Heart left ventricle (tissue), 16 donors: ENCODE measurements around the gene GATAD2A. TPM values are rescaled to one million over a fixed set of nuclear protein-coding genes. Genes with fewer than 3 reads are reported as not detected.

Source experiments
- ATAC-seq, 4 donors: fragments of 200-7000 bp; cut with Tn5 transposase; one replicate each; pipeline ENCODE4 v1.9.1; 2020 to 2022; ENCODE audit warnings: moderate library complexity in 4 of 4, mild to moderate bottlenecking in 3 of 4, moderate number of reproducible peaks in 1 of 4
- DNase-seq, 5 donors: peaks; one replicate each; pipeline ENCODE4 v3.0.0-alpha.2; 2020
- H3K27ac ChIP-seq, 12 donors: fragments of 200-600 bp; sonication (generic) in 4 of 12; one replicate each; pipeline versions ENCODE4 v1.5.0 to v1.8.0; 2016 to 2022; ENCODE audit warnings: mild to moderate bottlenecking in 2 of 12
- H3K27me3 ChIP-seq, 9 donors: fragments of 200-600 bp; sonication (generic) in 2 of 9; one replicate each; pipeline versions ENCODE4 v1.5.1 to v1.8.0; 2016 to 2022; ENCODE audit warnings: mild to moderate bottlenecking in 3 of 9
- H3K36me3 ChIP-seq, 9 donors: fragments of 200-600 bp; sonication (generic) in 2 of 9; one replicate each; pipeline versions ENCODE4 v1.5.0 to v1.8.0; 2018 to 2022; ENCODE audit warnings: mild to moderate bottlenecking in 2 of 9
- H3K4me1 ChIP-seq, 12 donors: fragments of 200-600 bp; sonication (generic) in 4 of 12; one replicate each; pipeline versions ENCODE4 v1.5.0 to v1.8.0; 2016 to 2022; ENCODE audit warnings: mild to moderate bottlenecking in 3 of 12
- H3K4me3 ChIP-seq, 12 donors: fragments of 200-600 bp; sonication (generic) in 4 of 12; one replicate each; pipeline versions ENCODE4 v1.5.0 to v1.8.0; 2017 to 2022; ENCODE audit warnings: mild to moderate bottlenecking in 9 of 12, moderate library complexity in 4 of 12
- H3K9me3 ChIP-seq, 12 donors: fragments of 200-600 bp; sonication (generic) in 4 of 12; one replicate each; pipeline versions ENCODE4 v1.5.0 to v1.8.0; 2016 to 2022; ENCODE audit warnings: mild to moderate bottlenecking in 1 of 12
- POLR2A ChIP-seq, 2 donors: fragments of 450-650 bp; IDR thresholded peaks; one replicate each; pipeline ENCODE4 v1.6.1; 2017; ENCODE audit warnings: antibody characterized with exemption in 2 of 2, mild to moderate bottlenecking in 2 of 2, moderate library complexity in 2 of 2
- WGBS, 4 donors: extraction: QIAGEN DNeasy Blood & Tissue Kit in 2 of 4; methylation state at CpG; one replicate each; pipeline versions ENCODE4 v1.1.5 to v1.1.7; 2013 to 2018; 5-methylcytosine and 5-hydroxymethylcytosine counted together
- intact Hi-C, 10 donors: fragments of 100-400 bp; cut with DNase I; formaldehyde crosslinking; loops; one replicate each; pipeline versions ENCODE4 v1.11.1 to v1.14.2; 2022
- polyA plus RNA-seq, 2 donors: library from polyadenylated mRNA; stranded (reverse); fragments of 200-250 nt; gene quantifications; one replicate each; pipeline ENCODE4 v1.2.3, GENCODE V29; 2013
- total RNA-seq, 9 donors: library from RNA; depleted of rRNA in 2 of 9; stranded (reverse); fragments of >200 nt in 2 of 9; fragmentation: NEBNext Ultra II Directional in 3 of 9; extraction: Animal tissue kit (Norgen Biotek cat#: 25700) in 3 of 9; gene quantifications; one replicate each; pipeline versions ENCODE4 v1.1.0 to v1.2.4, GENCODE V29; 2016 to 2023
- TF ChIP-seq, protein P1 (sequence below), 12 donors: fragments of 200-600 bp; sonication (generic) in 4 of 12; IDR thresholded peaks; one replicate each; pipeline versions ENCODE4 v1.5.0 to v1.8.0; 2018 to 2022; ENCODE audit warnings: antibody characterized with exemption in 12 of 12, mild to moderate bottlenecking in 5 of 12
- donor health status: ischemic (EF 13 %, LVEDD 7.1; RV severe dilation, severe dysfunction).
- donor health status: healthy with polysubstance abuse.
- donor health status: DM: no; HTN: yes; CAD: no.
- donor health status: DM: no; HTN: no; CAD: no.
- donor health status: ischemic (EF 25% LVEDD 6.9; RV normal size, moderate dysfunction).
- donor health status: ischemic (EF 25% LVEDD 5.7; RV mildly dilated, moderate dysfunction).
- donor health status: healthy.
- donor health status: DM: yes; HTN: yes; CAD: no.
- donor health status: ischemic (EF 35%, LVEDD 5.7; RV mildly dilated, moderate dysfunction).
- donor health status: nonischemic (EF 11% LVEDD 7.7; RV severe dilation, severe dysfunction).
- donor health status: DM: yes; HTN: yes; CAD: no.
- donor health status: PGD.
- donor health status: ischemic (EF 29% LVEDD 5.4; RV normal size, mild dysfunction).
- donor health status: nonischemic (EF 23%, LVEDD 6.1; RV moderate dilation, normal function).

The GATAD2A gene
- total and polyA plus RNA-seq, 11 donors, result 7.5 to 49.5 (median 30.5) TPM

DNA sequence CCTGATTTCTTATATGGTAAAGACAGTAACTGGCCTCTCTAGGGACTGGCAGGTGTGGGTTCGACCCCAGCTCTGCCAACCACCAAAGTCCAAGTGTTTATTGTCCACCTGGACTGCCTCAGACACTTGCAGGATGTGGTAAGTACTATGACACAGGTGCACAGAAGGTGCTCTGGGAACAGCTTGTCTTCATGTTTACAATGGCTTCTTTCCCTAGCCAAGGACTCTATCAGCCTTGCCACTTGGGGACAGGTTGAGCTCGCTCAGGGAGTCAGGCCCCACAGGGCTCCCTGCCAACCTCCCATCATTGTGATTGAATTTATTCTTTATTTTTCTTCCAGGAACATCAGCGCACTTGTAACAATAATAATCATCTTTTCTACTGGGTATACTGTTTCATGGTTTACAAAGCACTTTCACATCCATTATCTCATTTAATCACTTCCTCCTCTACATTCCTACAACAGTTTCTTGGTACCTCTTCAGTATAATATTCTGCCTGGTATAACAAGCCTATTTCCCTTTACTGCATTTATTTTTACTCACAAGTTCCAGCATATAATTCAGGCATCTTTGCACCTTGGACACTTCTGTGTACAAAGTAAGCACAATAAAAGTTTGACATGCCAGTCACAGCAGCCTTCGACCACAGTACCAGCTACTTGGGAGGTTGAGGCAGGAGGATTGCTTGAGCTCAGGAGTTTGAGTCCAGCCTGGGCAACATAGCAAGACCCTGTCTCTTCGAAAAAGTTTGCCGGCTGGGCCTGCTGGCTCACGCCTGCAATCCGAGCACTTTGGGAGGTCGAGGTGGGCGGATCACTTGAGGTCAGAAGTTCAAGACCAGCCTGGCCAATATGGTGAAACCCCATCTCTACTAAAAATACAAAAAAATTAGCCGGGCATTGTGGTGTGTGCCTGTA, 24.2 kb upstream of the GATAD2A start:
- intact Hi-C loops, result loop anchor here in 1 of 10 donors (5.0 kb wide), 1 partner anchor 111 kb away; no protein-coding TSS in a partner anchor
- Histone ChIP-seq H3K27me3 (no peaks in the 10 kb centered on the region), H3K9me3 (no peaks in the 10 kb centered on the region), H3K36me3 (no peaks in the 10 kb centered on the region), H3K27ac (peak overlapping the region in 1 of 12 donors; percentile 37), H3K4me1 (peaks cover 0 to 49% (median 17%) of the 10 kb centered on the region in 12 donors), H3K4me3 (no peak overlapping the region)
- no peak for DNase-seq
- WGBS, 4 donors, result 84 to 89% (median 86%) methylated on average over 10 to 11 of the region's 11 CpGs
- no peak for ATAC-seq
- TF ChIP-seq POLR2A (IDR thresholded peaks at IDR 0.05), result no peak
- TF ChIP-seq, protein P1, sequence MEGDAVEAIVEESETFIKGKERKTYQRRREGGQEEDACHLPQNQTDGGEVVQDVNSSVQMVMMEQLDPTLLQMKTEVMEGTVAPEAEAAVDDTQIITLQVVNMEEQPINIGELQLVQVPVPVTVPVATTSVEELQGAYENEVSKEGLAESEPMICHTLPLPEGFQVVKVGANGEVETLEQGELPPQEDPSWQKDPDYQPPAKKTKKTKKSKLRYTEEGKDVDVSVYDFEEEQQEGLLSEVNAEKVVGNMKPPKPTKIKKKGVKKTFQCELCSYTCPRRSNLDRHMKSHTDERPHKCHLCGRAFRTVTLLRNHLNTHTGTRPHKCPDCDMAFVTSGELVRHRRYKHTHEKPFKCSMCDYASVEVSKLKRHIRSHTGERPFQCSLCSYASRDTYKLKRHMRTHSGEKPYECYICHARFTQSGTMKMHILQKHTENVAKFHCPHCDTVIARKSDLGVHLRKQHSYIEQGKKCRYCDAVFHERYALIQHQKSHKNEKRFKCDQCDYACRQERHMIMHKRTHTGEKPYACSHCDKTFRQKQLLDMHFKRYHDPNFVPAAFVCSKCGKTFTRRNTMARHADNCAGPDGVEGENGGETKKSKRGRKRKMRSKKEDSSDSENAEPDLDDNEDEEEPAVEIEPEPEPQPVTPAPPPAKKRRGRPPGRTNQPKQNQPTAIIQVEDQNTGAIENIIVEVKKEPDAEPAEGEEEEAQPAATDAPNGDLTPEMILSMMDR (IDR thresholded peaks at IDR 0.05), result no peak

DNA sequence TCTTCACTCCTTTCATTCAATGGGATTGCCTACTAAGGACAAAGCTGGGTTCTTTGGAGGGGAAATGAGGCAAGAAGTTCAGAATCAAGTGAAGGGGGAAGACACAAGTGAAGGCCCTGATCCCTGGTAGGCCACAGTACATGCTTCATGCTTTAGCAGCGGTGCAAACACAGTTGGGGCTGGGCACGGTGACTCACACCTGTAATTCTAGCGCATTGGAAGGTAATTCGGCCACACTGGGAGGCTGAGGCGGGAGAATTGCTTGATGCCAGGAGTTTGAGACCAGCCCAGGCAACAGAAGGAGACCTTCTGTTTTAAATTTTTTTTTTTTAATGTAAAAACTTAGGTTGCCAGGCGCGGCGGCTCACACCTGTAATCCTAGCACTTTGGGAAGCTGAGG, 23.4 kb upstream of the GATAD2A start:
- no peaks in the 10 kb centered on the region for H3K36me3 ChIP-seq
- H3K27ac ChIP-seq, result no peak overlapping the region
- TF ChIP-seq POLR2A (IDR thresholded peaks at IDR 0.05), result no peak
- TF ChIP-seq, protein P1 (IDR thresholded peaks at IDR 0.05), result no peak
- no peak overlapping the region for H3K4me3 ChIP-seq
- peaks cover 0 to 56% (median 25%) of the 10 kb centered on the region in 12 donors for H3K4me1 ChIP-seq
- DNase-seq (no peak), ATAC-seq (no peak)
- 95 to 98% (median 97%) methylated on average over 8 of the region's 8 CpGs for WGBS, 4 donors
- intact Hi-C loops, result loop anchor here in 1 of 10 donors (5.0 kb wide), 1 partner anchor 110 kb away; no protein-coding TSS in a partner anchor
- no peaks in the 10 kb centered on the region for H3K27me3 ChIP-seq
- H3K9me3 ChIP-seq, result no peaks in the 10 kb centered on the region

- Histone ChIP-seq H3K27me3 (no peaks in the 10 kb centered on the region), H3K4me3 (peak overlapping the region in 11 of 12 donors; percentile 36 to 97 (median 73)), H3K27ac (peak overlapping the region in 5 of 12 donors; percentile 81 to 90 (median 85)), H3K9me3 (no peaks in the 10 kb centered on the region), H3K4me1 (peaks cover 7 to 59% (median 36%) of the 10 kb centered on the region in 12 donors), H3K36me3 (no peaks in the 10 kb centered on the region)
- ATAC-seq (no peak), DNase-seq (no peak)
- intact Hi-C loops, result loop anchor here in 1 of 10 donors (5.0 kb wide), 1 partner anchor 108 kb away; no protein-coding TSS in a partner anchor
- WGBS, 4 donors, result 63 to 72% (median 66%) methylated on average over 13 of the region's 13 CpGs
- TF ChIP-seq POLR2A (IDR thresholded peaks at IDR 0.05), result no peak
- TF ChIP-seq, protein P1 (IDR thresholded peaks at IDR 0.05), result no peak
Observed at GRCh38 chr19:19384486-19384885, 21.0 kb upstream of the GATAD2A start.
